ENCODE measurements around the gene OPCML. TPM values are rescaled to one million over a fixed set of nuclear protein-coding genes. Genes with fewer than 3 reads are reported as not detected.

The OPCML gene
- total RNA-seq, 1 donor from 2014 or later, result not detected

- no peak overlapping the region for H3K27ac ChIP-seq
- H3K4me1 ChIP-seq, result no peaks in the 10 kb centered on the region
- intact Hi-C loops (cut with DNase I), result no loop called here
- no peaks in the 10 kb centered on the region for H3K9me3 ChIP-seq
- TF ChIP-seq CTCF (IDR thresholded peaks at IDR 0.05), result no peak
- no peak overlapping the region for H3K4me3 ChIP-seq
- DNase-seq (ENCODE audit: low spot score in 2 of 2), result no peak
- H3K36me3 ChIP-seq, result no peaks in the 10 kb centered on the region
- H3K27me3 ChIP-seq, result no peaks in the 10 kb centered on the region
Observed at GRCh38 chr11:132981131-132981956, 551.0 kb downstream of the OPCML start.

GRCh38 chr11:132980670-132981069 is 551.6 kb downstream of the OPCML start:
- Histone ChIP-seq H3K4me3 (no peak overlapping the region), H3K27me3 (no peaks in the 10 kb centered on the region), H3K9me3 (no peaks in the 10 kb centered on the region), H3K4me1 (no peaks in the 10 kb centered on the region), H3K27ac (no peak overlapping the region), H3K36me3 (no peaks in the 10 kb centered on the region)
- DNase-seq (ENCODE audit: low spot score in 2 of 2), result no peak
- no peak for TF ChIP-seq CTCF (IDR thresholded peaks at IDR 0.05)
- intact Hi-C loops (cut with DNase I), result no loop called here

GRCh38 chr11:132977746-132978145 is 554.6 kb downstream of the OPCML start:
- Histone ChIP-seq H3K4me1 (no peaks in the 10 kb centered on the region), H3K4me3 (no peak overlapping the region), H3K36me3 (no peaks in the 10 kb centered on the region), H3K27ac (no peak overlapping the region), H3K9me3 (no peaks in the 10 kb centered on the region), H3K27me3 (no peaks in the 10 kb centered on the region)
- TF ChIP-seq CTCF (IDR thresholded peaks at IDR 0.05), result no peak
- intact Hi-C loops (cut with DNase I), result no loop called here
- no peak for DNase-seq (ENCODE audit: low spot score in 2 of 2)

- no peaks in the 10 kb centered on the region for H3K27me3 ChIP-seq
- no peak for TF ChIP-seq CTCF (IDR thresholded peaks at IDR 0.05)
- intact Hi-C loops (cut with DNase I), result no loop called here
- H3K27ac ChIP-seq, result no peak overlapping the region
- no peaks in the 10 kb centered on the region for H3K9me3 ChIP-seq
- no peak for DNase-seq (ENCODE audit: low spot score in 2 of 2)
- no peaks in the 10 kb centered on the region for H3K36me3 ChIP-seq
- H3K4me1 ChIP-seq, result no peaks in the 10 kb centered on the region
- no peak overlapping the region for H3K4me3 ChIP-seq
Observed at GRCh38 chr11:132977241-132977640, 555.1 kb downstream of the OPCML start.

- H3K36me3 ChIP-seq, result no peaks in the 10 kb centered on the region
Observed at GRCh38 chr11:132976115-132976514, 556.2 kb downstream of the OPCML start.

More at GRCh38 chr11:132976115-132976514, 556.2 kb downstream of the OPCML start:
- no peak for TF ChIP-seq CTCF (IDR thresholded peaks at IDR 0.05)
- Histone ChIP-seq H3K4me1 (no peaks in the 10 kb centered on the region), H3K9me3 (no peaks in the 10 kb centered on the region), H3K27ac (no peak overlapping the region), H3K4me3 (no peak overlapping the region), H3K27me3 (no peaks in the 10 kb centered on the region)
- no peak for DNase-seq (ENCODE audit: low spot score in 2 of 2)
- intact Hi-C loops (cut with DNase I), result no loop called here
